ENCODE measurements around the gene THOC5. TPM values are rescaled to one million over a fixed set of nuclear protein-coding genes. Genes with fewer than 3 reads are reported as not detected.
"Not testable (repeated sequence)": the region's sequence is repeated elsewhere in the genome, so short reads cannot be mapped to it uniquely, and the experiment has no call there.

Gene THOC5
- total and polyA plus RNA-seq, 12 donors: 13.2 to 42.4 (median 27.7) TPM

- DNase-seq: no peak
- WGBS, 4 donors: 92 to 96% (median 94%) methylated on average over 5 to 6 of the region's 6 CpGs
- intact Hi-C loops (cut with DNase I): no loop called here
Observed at GRCh38 chr22:29491012-29491411, 62.5 kb downstream of the THOC5 start.

GRCh38 chr22:29489127-29489780 lies 64.3 kb downstream of the THOC5 start:
- WGBS, 4 donors: 65 to 73% (median 72%) methylated on average over 8 of the region's 8 CpGs

More at GRCh38 chr22:29491012-29491411, 62.5 kb downstream of the THOC5 start:
- no peaks in the 10 kb centered on the region for H3K27me3 ChIP-seq
- no peak overlapping the region for H3K27ac ChIP-seq
- TF ChIP-seq CTCF (IDR thresholded peaks at IDR 0.05): no peak
- TF ChIP-seq POLR2A (IDR thresholded peaks at IDR 0.05): no peak
- H3K4me3 ChIP-seq: no peak overlapping the region
- H3K36me3 ChIP-seq (replicated peaks in 1 of 2): peaks cover 0 to 7% of the 10 kb centered on the region in 2 donors
- no peaks in the 10 kb centered on the region for H3K4me1 ChIP-seq (replicated peaks in 1 of 2)
- H3K9me3 ChIP-seq (replicated peaks in 1 of 3): no peaks in the 10 kb centered on the region

GRCh38 chr22:29487426-29487986 lies 66.1 kb downstream of the THOC5 start:
- WGBS, 4 donors: 78 to 98% (median 87%) methylated on average over 4 to 6 of the region's 6 CpGs
- Histone ChIP-seq H3K36me3 (replicated peaks in 1 of 2) (peaks cover 0 to 17% of the 10 kb centered on the region in 2 donors), H3K4me1 (replicated peaks in 1 of 2) (peaks cover 6 to 8% of the 10 kb centered on the region in 2 donors), H3K27ac (no peak overlapping the region), H3K27me3 (no peaks in the 10 kb centered on the region), H3K9me3 (replicated peaks in 1 of 3) (no peaks in the 10 kb centered on the region), H3K4me3 (no peak overlapping the region)
- TF ChIP-seq CTCF (IDR thresholded peaks at IDR 0.05): no peak
- no peak for TF ChIP-seq POLR2A (IDR thresholded peaks at IDR 0.05)
- no peak for DNase-seq
- intact Hi-C loops (cut with DNase I): no loop called here

More at GRCh38 chr22:29489127-29489780, 64.3 kb downstream of the THOC5 start:
- Histone ChIP-seq H3K27ac (peak overlapping the region in 1 of 5 donors; percentile 1), H3K36me3 (replicated peaks in 1 of 2) (peaks cover 0 to 17% of the 10 kb centered on the region in 2 donors)
- H3K4me3 ChIP-seq; H3K27me3 ChIP-seq; intact Hi-C loops (cut with DNase I); H3K4me1 ChIP-seq (replicated peaks in 1 of 2); H3K9me3 ChIP-seq (replicated peaks in 1 of 3): not testable (repeated sequence)
- DNase-seq: peak in 3 of 7 donors; percentile 18 to 28 (median 23)

GRCh38 chr22:29485448-29485847 lies 68.1 kb downstream of the THOC5 start:
- Histone ChIP-seq H3K27ac (no peak overlapping the region), H3K9me3 (replicated peaks in 1 of 3) (no peaks in the 10 kb centered on the region), H3K36me3 (replicated peaks in 1 of 2) (peaks cover 0 to 17% of the 10 kb centered on the region in 2 donors), H3K4me1 (replicated peaks in 1 of 2) (peaks cover 23 to 27% of the 10 kb centered on the region in 2 donors), H3K27me3 (no peaks in the 10 kb centered on the region), H3K4me3 (no peak overlapping the region)
- TF ChIP-seq POLR2A (IDR thresholded peaks at IDR 0.05): no peak
- TF ChIP-seq CTCF (IDR thresholded peaks at IDR 0.05): no peak
- WGBS, 4 donors: 91 to 98% (median 94%) methylated on average over 6 to 8 of the region's 8 CpGs
- no peak for DNase-seq
- intact Hi-C loops (cut with DNase I): no loop called here

Measured in adrenal gland (tissue), 12 donors.